AML-193 (cell line): ENCODE measurements around the gene VEZT.
"Not testable (repeated sequence)": the region's sequence is repeated elsewhere in the genome, so short reads cannot be mapped to it uniquely, and the experiment has no call there.

ENCODE experiments used
- DNase-seq, 2 experiments: peaks; one replicate each; lab custom pipeline; 2025; lab: John Stamatoyannopoulos, UW

Gene VEZT, protein sequence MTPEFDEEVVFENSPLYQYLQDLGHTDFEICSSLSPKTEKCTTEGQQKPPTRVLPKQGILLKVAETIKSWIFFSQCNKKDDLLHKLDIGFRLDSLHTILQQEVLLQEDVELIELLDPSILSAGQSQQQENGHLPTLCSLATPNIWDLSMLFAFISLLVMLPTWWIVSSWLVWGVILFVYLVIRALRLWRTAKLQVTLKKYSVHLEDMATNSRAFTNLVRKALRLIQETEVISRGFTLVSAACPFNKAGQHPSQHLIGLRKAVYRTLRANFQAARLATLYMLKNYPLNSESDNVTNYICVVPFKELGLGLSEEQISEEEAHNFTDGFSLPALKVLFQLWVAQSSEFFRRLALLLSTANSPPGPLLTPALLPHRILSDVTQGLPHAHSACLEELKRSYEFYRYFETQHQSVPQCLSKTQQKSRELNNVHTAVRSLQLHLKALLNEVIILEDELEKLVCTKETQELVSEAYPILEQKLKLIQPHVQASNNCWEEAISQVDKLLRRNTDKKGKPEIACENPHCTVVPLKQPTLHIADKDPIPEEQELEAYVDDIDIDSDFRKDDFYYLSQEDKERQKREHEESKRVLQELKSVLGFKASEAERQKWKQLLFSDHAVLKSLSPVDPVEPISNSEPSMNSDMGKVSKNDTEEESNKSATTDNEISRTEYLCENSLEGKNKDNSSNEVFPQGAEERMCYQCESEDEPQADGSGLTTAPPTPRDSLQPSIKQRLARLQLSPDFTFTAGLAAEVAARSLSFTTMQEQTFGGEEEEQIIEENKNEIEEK

DNA sequence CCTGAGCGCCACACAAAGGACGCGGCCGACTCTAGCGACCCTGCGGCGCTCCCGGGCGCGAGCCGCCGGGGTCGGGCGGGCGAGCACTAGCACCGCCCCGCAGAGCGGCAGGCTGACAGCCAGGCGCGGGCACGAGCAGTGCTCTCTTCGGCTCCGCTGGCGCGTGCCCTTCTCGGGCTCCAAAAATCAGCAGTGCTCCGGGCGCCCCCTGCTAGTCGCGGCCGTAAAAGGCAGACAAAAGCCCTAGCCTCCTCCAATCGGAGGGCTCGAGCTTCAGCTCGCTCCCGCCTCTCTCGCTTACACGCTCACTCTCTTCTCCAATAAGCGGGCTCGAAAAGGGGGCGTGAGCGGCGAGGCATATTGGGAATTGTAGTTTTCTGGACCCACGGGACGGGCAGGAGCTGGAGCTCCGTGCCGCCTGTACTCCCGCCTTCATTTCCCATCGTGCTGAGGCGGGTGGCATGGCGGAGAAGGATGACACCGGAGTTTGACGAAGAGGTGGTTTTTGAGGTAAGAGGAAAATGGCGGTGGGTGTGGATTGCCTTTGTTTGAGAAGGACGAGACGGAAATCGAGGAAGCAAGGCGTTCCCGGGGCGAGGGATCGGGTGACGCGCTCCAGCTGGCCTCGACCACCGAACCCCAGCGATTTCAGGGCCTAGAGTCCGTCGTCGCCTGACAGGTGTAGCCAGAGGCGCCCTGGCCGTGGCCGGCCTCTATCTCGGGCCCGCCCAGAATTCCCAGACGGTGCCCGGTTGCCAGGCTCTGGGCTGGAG, at the start of gene VEZT, which contains the start of gene FGD6:
Gene VEZT, plus strand, starts transcription at position 431 of the 773 bp plus-strand sequence. Its CDS starts 44 bp downstream, at position 475.
Gene FGD6, minus strand, starts transcription at position 91 of the 773 bp plus-strand sequence. CDS start 227 bp downstream, outside the sequence.
- peak; percentile 97 for DNase-seq

DNA sequence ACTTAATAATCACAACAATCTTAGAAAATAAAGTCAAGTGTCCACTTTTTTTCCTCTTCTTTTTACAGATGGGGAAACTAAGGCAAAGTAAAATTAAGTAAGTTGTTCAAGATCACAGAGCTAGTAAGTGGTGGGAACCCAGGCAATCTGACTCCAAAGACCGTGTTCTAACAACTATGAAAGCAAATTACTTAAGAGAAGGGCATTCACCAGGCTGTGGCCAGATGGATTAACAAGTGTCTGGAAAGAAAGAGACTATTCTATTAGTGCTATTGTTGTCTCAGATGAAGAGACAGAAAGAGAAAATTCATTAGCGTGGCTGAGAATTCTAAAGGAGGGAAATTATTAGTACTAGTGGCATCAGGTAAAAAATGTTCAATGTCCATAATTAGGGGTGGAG, 48.9 kb upstream of the VEZT start:
- DNase-seq: no peak

DNA sequence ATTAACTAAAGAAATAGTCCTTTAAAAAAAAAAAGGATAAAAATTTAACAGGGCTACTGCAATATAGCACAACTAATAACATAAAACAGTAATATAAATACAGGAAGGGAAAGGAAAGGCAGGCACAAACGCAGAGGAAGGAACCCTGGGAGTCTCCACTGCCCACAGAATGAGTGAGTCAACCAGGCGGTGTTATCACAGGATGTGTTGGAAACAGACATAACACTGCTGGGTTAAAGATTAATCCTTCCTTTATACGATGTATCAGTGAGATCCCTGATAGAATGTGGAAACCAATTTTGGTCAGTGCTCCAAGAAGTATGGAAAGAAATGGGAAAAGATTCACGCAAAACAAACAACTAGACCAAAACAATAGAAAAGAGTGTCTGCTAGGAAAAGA, 48.2 kb upstream of the VEZT start:
- no peak for DNase-seq

DNA sequence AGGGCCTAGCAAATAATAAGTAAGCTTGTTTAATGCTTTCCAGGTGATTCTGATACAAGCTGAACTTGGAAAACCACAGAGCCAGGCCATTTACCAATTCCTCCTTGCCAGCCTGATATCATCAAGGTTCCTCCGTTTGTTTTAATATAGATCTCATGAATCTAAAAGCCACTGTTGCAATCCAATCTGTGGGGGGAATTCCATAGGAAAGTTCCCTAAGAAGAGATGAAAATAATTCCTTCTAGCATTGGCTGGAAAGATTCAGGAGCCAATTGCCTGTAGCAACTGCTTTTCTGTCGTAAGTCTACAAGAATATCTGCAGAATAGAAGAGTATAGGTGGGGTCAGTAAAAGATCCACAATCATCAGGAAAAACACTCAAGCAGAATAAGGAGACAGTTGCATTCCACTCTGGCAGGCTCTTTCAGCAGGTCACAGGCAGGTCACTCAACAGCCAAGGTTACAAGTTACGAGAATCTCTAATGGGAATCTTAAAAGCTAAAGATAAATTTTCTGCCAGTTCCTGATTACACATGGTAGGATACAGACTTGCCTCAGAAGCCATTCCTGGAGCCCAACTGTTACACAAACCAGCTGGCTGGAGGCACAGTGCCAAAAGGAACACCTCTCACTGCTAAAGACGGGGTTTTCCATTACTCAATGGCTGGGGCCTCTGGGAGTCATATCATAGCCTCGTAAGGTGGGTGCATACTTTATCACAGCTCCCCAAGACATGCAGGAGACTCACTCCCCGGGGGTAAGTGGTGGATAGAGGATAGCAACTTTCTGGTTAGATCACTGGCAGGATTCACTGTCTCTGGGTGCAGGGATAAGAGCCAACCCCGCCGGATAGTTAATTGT, 44.0 kb upstream of the VEZT start:
- no peak for DNase-seq

DNA sequence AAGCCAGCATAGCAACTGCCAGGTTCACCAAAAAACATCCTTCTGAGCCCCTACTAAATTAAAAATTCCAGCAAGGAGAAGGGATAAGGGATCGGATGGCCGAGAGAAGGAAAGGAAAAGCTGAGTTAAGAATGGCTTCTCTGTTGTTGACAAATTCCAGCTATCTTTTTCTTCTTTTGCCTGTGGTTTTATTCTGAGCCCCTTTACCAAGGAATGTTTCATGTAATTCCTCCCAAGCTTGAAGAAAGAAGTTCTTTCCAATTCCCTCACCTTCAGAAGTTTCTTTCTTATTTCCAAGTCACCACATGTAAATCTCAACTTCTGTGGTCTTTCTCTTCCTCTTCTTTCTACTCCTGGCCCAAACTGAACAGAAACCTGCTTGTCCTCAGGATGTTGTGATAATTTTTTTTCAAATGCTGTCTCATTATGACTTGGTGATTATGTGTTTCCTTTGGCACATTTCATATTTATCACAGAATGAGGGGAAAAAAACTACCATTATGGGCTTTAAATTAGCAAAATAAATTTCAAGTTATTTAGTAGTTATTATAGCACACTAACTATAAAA, 40.3 kb upstream of the VEZT start:
- no peak for DNase-seq

DNA sequence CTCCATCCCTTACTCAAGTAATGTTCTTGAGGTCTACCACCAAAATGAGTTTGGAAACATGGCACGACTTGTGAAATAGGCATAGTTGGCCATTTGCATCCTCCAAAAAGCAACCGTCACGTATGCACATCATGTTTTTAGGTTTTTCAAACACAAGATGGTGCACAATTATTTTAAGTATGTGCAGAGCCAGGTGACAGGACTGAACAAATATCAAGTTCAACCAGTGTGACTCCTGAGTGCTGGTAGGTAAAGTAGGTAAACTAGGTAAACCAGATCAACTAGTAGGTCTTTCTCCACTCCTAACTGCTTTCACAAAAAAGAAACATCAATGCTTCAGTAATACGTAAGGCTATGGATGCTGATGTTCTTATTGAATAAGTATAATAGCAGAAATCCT, 39.5 kb upstream of the VEZT start:
- DNase-seq: no peak

DNA sequence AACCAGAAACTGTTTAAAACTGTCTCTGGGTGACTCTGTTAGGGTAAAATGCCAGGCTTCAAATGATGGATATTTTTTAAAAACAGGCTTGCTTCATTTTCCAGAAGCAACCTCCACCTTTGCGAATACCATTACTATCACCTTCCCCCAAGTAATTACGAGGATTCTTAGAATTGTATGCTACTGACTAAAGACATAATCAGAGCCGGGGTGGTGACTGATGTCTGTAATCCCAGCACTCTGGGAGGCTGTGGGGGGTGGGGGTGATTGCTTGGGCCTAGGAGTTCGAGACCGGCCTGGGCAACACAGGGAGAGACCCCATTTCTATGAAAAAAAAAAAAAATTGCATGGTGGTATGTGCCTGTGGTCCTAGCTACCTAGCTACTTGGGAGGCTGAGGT, 38.6 kb upstream of the VEZT start:
- no peak for DNase-seq

DNA sequence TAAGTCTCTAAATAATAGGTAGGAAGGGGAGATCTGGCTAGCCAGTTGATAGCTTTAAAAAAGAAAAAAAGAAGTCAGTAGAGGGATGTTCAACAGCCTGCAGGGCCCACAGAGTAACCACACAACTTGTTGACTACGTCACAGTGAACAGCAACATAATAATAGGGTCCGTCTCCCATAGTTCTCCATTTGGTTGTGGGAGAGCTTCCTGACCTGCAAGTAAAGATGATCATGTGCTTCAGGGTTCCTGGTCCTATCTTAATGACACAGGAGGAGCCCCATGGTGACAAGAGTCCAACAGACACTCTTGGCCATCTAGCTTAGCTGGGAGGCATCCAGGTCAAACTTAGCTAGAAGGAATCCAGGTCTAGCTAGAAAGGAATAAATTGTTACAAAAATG, 36.5 kb upstream of the VEZT start:
- DNase-seq: no peak

DNA sequence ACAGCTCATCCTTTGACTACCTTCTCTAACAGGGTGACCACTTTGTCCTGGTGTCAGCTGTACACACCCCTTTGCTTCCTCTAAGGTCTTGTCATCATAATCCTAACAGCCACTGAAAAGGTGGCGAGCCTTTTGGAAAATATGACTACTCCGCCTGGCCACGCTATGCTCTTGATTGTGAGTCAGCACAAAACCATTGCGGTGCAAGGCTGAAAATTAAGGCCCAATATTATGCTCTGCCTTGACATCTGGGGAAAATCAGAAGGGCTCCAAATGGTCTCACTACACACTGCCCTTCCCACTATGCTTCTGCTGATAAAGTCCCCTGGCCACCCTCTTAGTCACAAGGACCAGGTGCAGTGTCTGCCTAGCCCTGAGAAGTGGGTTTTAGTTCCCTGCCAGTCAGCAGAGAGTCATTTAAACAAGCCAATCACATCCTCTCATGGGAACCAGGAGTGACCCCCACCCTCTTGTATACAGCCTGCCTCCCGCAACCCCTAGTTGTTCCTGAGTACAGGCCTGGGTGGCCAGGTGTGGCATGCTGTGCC, 34.7 kb upstream of the VEZT start:
- DNase-seq: no peak

DNA sequence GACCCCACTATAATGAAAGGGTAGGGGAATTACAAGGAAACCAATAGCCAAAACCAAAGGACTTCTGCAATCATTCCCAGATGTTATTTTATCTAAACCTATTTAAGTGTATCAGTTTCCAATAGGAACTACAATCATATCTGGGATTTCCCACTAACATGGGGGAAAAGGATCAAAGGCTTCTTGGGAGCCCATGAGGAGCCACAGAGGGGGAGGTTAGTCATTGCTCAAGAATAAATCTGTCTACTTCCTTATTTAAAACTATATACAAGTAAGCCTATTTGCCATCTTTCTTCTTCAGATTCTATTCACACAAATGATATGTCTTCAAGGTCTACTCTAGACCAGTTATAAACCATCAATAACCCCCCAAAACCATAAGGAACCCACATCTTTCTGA, 33.5 kb upstream of the VEZT start:
- no peak for DNase-seq

DNA sequence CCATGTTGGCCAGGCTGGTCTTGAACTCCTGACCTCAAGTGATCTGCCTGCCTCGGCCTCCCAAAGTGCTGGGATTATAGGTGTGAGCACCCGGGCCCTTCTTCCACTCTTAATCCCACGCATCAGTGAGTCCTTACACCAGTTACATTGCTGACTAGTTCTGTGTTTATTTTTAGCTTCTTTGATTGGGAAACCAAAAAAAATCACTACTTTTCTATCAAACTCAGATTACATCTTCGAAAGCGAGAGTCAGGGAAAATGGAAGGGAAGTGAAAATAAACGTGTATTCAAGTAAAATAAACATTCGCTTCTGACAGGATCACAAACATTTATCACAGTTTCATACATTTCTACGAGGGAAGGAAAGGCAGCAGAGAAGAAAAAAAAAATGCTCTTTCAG, 32.5 kb upstream of the VEZT start:
- no peak for DNase-seq

DNA sequence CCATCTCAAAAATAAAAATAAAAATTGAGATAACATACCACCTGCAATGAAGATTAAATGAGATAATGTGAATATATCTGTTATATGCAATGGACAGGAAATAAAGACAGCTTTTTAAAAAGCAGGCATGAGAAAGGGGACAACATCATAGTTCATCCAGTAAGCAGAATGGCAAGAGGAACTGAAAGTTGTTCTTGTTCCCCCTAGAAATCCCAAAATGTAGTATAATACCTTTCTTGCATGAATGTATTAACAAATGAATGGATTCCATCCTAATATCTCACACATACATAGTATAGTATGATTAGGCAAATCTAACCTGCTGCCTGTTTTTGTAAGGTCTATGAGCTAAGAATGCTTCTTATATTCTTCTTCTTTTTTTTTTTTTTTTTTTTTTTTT, 31.8 kb upstream of the VEZT start:
- DNase-seq: no peak

DNA sequence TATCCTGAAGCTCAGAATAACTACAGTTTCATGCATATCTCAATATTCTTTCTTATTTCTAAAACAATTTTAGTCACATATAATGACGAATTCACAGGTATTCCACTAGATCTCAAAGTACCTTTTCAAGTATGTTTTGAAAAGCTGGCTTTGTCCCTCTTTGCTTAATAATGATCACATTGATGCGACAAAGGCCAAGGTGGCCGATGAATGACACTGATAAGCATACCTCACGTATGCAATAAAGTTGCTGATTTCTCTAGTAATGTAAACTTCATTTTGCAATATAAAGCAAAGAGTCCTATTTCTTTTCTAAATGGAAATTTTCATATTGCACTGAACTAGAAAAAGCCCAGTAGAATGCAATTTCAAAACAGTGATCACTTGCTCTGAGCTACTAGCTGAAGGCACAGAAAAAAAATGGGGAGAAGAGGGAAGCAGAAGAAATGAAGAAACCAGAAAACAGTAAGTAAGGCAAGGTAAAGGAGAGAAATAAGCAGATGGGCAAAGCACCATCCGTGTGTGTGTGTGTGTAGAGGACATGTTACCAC, 29.7 kb upstream of the VEZT start:
- DNase-seq: no peak

DNA sequence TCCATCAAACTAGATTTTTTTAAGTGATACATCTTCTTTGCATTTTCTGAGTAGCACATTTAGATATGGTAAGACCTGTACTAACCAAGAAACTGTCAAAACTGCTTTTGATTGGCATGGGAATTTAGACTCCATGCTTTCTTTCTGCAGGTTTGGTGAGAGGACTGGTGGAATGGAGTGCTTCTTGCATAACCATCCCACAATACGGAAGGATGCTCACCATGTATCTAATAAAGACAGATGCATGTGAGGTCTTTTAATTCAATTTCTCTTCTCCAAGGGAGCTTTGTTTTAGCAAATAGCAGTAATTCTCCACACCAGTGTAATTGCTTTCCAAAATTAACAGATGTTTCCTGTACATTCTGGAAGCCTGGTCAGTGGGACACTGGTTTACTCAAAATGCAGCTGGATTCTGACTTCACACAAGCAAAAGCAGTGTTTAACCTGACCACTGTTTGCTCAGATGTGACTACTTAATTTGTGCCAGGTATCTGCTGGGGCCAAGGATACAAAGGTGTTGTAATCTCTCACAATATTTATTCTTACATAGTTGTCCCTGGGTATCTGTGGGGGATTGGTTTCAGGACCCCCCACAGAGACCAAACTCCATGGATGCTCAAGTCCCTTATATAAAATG, 26.4 kb upstream of the VEZT start:
- DNase-seq: no peak

DNA sequence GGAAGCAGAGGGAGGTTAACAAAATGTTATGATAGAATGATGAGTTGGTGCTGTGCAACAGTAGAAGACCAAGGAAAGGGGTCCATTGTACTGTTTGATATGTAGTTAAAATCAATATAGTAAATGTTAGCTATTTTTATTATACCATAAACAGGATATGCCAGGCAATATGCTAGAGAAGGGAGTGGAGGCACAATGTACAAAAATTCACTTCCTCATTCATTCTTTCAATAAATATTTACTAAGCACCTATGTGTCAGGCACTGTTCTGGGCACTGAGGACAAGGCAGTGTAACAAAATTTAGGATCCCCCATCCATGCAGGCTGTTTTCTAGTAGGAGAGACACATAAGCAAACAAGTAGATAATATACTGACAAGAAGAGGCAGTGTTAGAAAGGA, 25.3 kb upstream of the VEZT start:
- no peak for DNase-seq

DNA sequence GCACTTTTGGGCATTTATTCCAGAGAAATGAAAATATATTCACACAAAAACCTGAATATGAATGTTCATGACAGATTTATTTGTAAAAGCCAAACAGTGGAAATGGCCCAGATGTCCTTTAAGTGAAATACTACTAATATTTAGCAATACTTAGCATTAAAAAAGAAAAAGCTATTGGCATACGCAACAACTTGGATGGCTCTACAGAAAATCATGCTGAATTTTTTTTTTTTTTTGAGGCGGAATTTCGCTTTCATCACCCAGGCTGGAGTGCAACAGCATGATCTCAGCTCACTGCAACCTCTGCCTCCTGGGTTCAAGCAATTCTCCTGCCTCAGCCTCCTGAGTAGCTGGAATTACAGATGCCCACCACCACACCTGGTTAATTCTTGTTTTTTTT, 24.5 kb upstream of the VEZT start:
- DNase-seq: no peak

DNA sequence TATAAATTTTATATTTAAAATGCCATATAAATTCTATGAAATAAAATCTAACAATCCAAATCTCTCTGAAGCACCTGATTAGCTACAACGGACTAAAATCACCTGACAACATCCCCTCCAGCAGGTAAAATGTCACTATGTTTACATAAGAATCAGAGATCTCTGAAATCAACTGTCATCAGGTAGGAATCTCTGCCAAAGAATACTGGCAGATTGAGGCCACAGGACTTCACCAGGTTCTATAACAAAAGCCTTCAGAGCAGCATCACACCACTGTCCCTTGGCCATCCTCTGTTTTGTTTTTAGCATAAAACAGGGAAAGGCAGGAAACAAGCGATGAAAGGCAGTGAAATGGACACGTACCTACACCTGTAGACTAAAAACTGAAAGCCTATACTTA, 22.5 kb upstream of the VEZT start:
- no peak for DNase-seq

DNA sequence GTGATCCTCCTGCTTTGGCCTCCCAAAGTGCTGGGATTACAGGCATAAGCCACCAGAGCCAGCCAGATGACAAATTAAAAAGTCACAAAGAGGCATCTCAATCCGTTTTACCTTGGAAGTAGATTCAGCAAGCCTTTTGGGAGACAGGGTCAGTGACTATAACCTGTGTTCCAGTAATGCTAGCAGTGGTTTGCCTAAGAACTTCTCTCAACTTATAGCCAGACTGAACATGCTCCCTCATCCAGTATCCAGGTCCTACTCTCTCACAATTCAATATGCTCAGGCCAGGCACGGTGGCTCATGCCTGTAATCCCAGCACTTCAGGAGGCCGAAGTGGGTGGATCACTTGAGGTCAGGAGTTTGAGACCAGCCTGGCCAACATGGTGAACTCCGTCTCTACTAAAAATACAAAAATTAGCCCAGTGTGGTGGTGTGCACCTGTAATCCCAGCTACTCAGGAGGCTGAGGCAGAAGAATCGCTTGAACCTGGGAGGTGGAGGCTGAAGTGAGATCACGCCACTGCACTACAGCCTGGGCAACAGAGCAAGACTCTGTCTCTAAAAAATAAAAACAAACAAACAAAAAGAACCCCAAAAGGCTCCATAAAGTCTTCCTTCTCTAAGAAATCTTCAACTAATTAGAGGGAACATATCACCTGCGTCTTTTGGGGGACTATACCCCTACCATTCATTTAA, 20.6 kb upstream of the VEZT start:
- DNase-seq: not testable (repeated sequence)

DNA sequence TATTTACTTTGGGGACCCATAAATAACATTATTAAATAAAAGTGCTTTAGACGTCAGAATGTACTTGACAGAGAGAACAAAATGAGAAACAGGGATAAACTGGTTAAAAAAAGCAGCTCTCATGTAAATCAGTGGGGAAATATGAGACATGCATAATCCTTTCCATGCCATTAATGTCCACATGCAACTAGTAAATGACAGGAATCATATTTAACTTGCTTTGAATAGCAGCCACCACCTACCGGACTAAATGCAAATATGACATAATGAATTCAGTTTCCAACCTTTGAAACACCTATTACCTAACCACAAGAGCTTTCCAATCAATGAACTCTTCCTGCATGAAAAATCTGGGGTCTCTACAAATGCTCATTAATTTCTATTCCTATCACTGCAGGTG, 20.0 kb upstream of the VEZT start:
- no peak for DNase-seq

DNA sequence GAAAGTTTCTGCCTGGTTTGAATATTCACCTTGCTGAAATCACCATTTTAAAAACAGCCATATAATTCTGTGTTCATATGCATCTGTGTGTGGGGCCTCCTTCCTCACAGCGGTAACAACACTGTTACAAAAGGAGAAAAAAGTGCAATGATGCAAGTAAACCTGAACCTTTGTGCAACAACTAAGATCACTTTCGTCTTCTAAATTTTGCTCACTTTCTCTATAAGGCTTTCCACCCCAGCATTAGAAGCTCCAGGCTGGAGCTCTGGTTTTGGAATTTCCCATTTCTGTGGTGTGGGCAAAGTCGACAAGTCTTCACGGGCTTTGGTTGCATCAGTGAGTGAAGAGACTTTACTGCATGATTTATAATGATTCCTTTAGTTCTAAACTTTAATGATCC, 18.7 kb upstream of the VEZT start:
- no peak for DNase-seq
